Measurements from ENCODE around the gene POLR2L. TPM values are rescaled to one million over a fixed set of nuclear protein-coding genes. Genes with fewer than 3 reads are reported as not detected.

POLR2L gene
- total RNA-seq, 1 donor from 2014 or later = 83.9 TPM

GRCh38 chr11:803467-803742 is 38.9 kb downstream of the POLR2L start:
- Mint-ChIP-seq H3K9me3 (no peaks in the 10 kb centered on the region), H3K36me3 (ENCODE audit: low read depth) (peaks cover 2% of the 10 kb centered on the region), H3K27me3 (no peaks in the 10 kb centered on the region), H3K27ac (no peak overlapping the region), H3K4me3 (no peak overlapping the region), H3K4me1 (peaks cover 16% of the 10 kb centered on the region)
- ATAC-seq (ENCODE audit: low read depth) (no peak), DNase-seq (no peak)
- ChIA-PET CTCF (no interaction called here), POLR2A (interaction anchor here (2.3 kb wide), 1 partner anchor 16 kb away, joined by 9 read pairs; the partner anchor contains the start of gene PNPLA2)
- intact Hi-C loops (cut with micrococcal nuclease) = no loop called here
- TF ChIP-seq, protein P1, sequence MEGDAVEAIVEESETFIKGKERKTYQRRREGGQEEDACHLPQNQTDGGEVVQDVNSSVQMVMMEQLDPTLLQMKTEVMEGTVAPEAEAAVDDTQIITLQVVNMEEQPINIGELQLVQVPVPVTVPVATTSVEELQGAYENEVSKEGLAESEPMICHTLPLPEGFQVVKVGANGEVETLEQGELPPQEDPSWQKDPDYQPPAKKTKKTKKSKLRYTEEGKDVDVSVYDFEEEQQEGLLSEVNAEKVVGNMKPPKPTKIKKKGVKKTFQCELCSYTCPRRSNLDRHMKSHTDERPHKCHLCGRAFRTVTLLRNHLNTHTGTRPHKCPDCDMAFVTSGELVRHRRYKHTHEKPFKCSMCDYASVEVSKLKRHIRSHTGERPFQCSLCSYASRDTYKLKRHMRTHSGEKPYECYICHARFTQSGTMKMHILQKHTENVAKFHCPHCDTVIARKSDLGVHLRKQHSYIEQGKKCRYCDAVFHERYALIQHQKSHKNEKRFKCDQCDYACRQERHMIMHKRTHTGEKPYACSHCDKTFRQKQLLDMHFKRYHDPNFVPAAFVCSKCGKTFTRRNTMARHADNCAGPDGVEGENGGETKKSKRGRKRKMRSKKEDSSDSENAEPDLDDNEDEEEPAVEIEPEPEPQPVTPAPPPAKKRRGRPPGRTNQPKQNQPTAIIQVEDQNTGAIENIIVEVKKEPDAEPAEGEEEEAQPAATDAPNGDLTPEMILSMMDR (IDR thresholded peaks at IDR 0.05) = no peak

GRCh38 chr11:802693-803466 is 39.4 kb downstream of the POLR2L start:
- no peak overlapping the region for H3K27ac Mint-ChIP-seq
- H3K27me3 Mint-ChIP-seq = no peaks in the 10 kb centered on the region
- H3K36me3 Mint-ChIP-seq (ENCODE audit: low read depth) = peaks cover 2% of the 10 kb centered on the region
- no peaks in the 10 kb centered on the region for H3K9me3 Mint-ChIP-seq
- POLR2A ChIA-PET = interaction anchor here (2.3 kb wide), 1 partner anchor 17 kb away, joined by 9 read pairs; the partner anchor contains the start of gene PNPLA2
- ATAC-seq (ENCODE audit: low read depth) = no peak
- H3K4me1 Mint-ChIP-seq = peaks cover 13% of the 10 kb centered on the region
- DNase-seq = no peak
- CTCF ChIA-PET = no interaction called here
- intact Hi-C loops (cut with micrococcal nuclease) = no loop called here
- H3K4me3 Mint-ChIP-seq = no peak overlapping the region
- TF ChIP-seq, protein P1 (IDR thresholded peaks at IDR 0.05) = no peak

DNA sequence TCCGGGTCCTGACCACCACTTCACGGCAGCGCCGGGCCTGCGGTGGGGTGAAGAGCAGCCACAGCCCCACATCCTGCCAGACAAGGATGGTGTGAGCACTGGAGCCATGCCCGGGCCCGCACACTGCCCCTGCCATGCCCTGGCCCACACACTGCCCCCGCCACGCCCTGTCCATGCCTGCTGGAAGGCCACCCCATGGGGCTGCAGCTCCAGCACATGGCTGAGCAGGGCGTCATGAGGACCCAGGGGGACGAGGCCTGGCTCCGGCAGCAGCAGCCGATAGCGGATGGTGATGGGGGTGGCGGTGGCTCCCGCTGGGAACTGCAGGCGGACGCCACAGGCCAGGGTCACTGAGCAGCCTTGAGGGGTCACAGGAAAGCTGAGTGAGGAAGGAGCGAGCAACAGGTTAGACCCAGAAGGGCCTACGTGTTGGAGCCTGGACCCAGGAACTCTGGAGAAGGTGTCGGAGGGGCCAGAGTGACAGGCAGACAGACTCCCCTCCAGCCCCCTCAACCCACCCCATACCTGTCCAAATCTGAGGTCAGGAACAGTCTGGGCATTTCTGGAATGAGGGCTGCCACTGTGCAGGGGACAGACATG is 40.2 kb downstream of the POLR2L start:
- no peak for DNase-seq
- POLR2A ChIA-PET = no interaction called here
- H3K4me1 Mint-ChIP-seq = peaks cover 13% of the 10 kb centered on the region
- intact Hi-C loops (cut with micrococcal nuclease) = no loop called here
- no peaks in the 10 kb centered on the region for H3K27me3 Mint-ChIP-seq
- ATAC-seq (ENCODE audit: low read depth) = no peak
- peaks cover 2% of the 10 kb centered on the region for H3K36me3 Mint-ChIP-seq (ENCODE audit: low read depth)
- CTCF ChIA-PET = no interaction called here
- H3K4me3 Mint-ChIP-seq = no peak overlapping the region
- H3K9me3 Mint-ChIP-seq = no peaks in the 10 kb centered on the region
- H3K27ac Mint-ChIP-seq = no peak overlapping the region
- TF ChIP-seq, protein P1 (IDR thresholded peaks at IDR 0.05) = no peak

DNA sequence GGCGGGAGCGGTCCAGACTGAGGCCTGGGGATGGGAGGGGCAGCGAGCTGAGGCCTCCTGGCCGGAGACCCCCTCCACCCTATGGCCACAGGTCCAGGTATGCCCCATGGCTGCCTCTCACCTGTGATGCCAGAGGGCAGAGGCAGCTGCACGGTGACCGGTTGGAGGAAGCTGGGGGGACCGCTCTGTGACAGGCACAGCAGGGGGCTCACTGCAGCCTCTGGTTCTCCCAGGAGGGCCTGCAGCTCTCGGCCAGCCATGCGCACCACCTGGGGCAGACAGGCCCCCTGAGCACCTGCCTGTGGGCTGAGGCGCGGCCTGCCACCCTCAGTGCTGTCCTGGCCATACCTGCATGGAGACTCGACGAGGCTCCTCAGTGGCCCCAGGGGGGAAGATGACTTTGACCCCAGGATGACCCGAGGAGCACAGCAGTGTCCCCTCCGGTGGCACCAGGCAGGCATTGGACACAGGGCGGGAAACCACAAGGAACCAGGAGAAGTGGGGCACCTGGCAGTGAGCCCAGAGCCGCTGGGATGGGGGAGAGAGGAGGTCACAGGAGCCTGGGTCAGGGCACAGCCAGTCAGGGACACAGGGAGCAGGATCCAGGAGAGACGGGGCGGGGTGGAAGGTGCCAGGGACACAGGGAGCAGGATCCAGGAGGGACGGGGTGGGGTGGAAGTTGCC is 41.1 kb downstream of the POLR2L start:
- H3K36me3 Mint-ChIP-seq (ENCODE audit: low read depth) = peaks cover 2% of the 10 kb centered on the region
- H3K27ac Mint-ChIP-seq = no peak overlapping the region
- H3K4me1 Mint-ChIP-seq = peaks cover 22% of the 10 kb centered on the region
- DNase-seq (no peak), ATAC-seq (ENCODE audit: low read depth) (no peak)
- TF ChIP-seq, protein P1 (IDR thresholded peaks at IDR 0.05) = no peak
- CTCF ChIA-PET = no interaction called here
- no peaks in the 10 kb centered on the region for H3K9me3 Mint-ChIP-seq
- H3K27me3 Mint-ChIP-seq = no peaks in the 10 kb centered on the region
- POLR2A ChIA-PET = interaction anchor here (0.6 kb wide), 1 partner anchor 100 kb away, joined by 3 read pairs; no protein-coding TSS in a partner anchor
- intact Hi-C loops (cut with micrococcal nuclease) = no loop called here
- no peak overlapping the region for H3K4me3 Mint-ChIP-seq

DNA sequence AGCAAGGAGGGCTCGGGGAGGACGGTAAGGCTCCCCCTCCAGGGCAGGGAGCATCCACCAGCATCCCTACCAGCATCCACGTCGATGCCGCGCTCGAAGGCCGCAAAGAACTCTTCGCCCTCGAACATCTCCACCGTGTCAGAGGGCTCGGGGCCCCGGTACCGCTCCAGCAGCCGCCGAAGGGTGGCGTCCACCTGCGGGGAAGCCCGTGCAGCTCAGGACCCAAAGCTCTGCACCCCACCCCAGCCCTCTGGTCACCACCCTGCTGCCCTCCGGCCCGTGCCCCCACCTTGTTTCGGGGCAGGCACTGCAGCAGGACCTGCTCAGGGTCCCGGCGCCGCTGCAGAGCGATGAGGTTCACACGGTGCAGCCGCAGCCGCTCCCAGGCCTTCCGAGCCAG is 41.9 kb downstream of the POLR2L start:
- TF ChIP-seq, protein P1 (IDR thresholded peaks at IDR 0.05) = no peak
- no peaks in the 10 kb centered on the region for H3K27me3 Mint-ChIP-seq
- no peaks in the 10 kb centered on the region for H3K9me3 Mint-ChIP-seq
- peaks cover 4% of the 10 kb centered on the region for H3K36me3 Mint-ChIP-seq (ENCODE audit: low read depth)
- ATAC-seq (ENCODE audit: low read depth) (no peak), DNase-seq (no peak)
- no peak overlapping the region for H3K4me3 Mint-ChIP-seq
- CTCF ChIA-PET = no interaction called here
- H3K4me1 Mint-ChIP-seq = peaks cover 24% of the 10 kb centered on the region
- intact Hi-C loops (cut with micrococcal nuclease) = no loop called here
- POLR2A ChIA-PET = no interaction called here
- H3K27ac Mint-ChIP-seq = no peak overlapping the region
